WTC11 (cell line): ENCODE measurements around the gene GPR27.

ENCODE experiments used
- ATF1 ChIP-seq: sonication (generic); formaldehyde crosslinking; IDR thresholded peaks from 2 replicates; pipeline ENCODE4 v1.8.1; 2023; ENCODE audit warnings: mild to moderate bottlenecking, moderate library complexity, missing genetic modification reagents
- CTCF ChIP-seq: fragments of 200-600 bp; IDR thresholded peaks from 2 replicates; pipeline ENCODE4 v1.8.0; 2022; ENCODE audit warnings: antibody characterized with exemption
- ELF4 ChIP-seq: sonication (generic); formaldehyde crosslinking; IDR thresholded peaks from 2 replicates; pipeline ENCODE4 v1.8.1; 2022; ENCODE audit warnings: low read depth, mild to moderate bottlenecking, moderate library complexity, missing genetic modification reagents
- ESRRA ChIP-seq: sonication (generic); formaldehyde crosslinking; IDR thresholded peaks from 2 replicates; pipeline ENCODE4 v1.8.1; 2022; ENCODE audit warnings: mild to moderate bottlenecking, missing genetic modification reagents, borderline replicate concordance
- FOXJ3 ChIP-seq: sonication (generic); formaldehyde crosslinking; IDR thresholded peaks from 2 replicates; pipeline ENCODE4 v1.9.0; 2021; ENCODE audit warnings: missing genetic modification reagents, mild to moderate bottlenecking, borderline replicate concordance
- FOXK1 ChIP-seq: sonication (generic); formaldehyde crosslinking; IDR thresholded peaks from 2 replicates; pipeline ENCODE4 v1.8.0; 2022; ENCODE audit warnings: mild to moderate bottlenecking, moderate library complexity, missing genetic modification reagents
- JUN ChIP-seq: sonication (generic); formaldehyde crosslinking; IDR thresholded peaks from 2 replicates; pipeline ENCODE4 v1.8.0; 2023; ENCODE audit warnings: mild to moderate bottlenecking, missing genetic modification reagents
- MAX ChIP-seq: sonication (generic); formaldehyde crosslinking; IDR thresholded peaks from 2 replicates; pipeline ENCODE4 v1.8.0; 2022; ENCODE audit warnings: mild to moderate bottlenecking, missing genetic modification reagents
- MXD4 ChIP-seq: fragments of 250-450 bp; sonication (Bioruptor Pico); IDR thresholded peaks from 2 replicates; pipeline ENCODE4 v1.8.0; 2021; ENCODE audit warnings: mild to moderate bottlenecking, moderate library complexity, borderline replicate concordance
- PRDM15 ChIP-seq: sonication (generic); formaldehyde crosslinking; IDR thresholded peaks from 2 replicates; pipeline ENCODE4 v1.8.0; 2022; ENCODE audit warnings: missing genetic modification reagents
- TEAD4 ChIP-seq: sonication (generic); formaldehyde crosslinking; IDR thresholded peaks from 2 replicates; pipeline ENCODE4 v1.8.0; 2022; ENCODE audit warnings: mild to moderate bottlenecking, missing genetic modification reagents
- ZNF232 ChIP-seq: sonication (generic); formaldehyde crosslinking; IDR thresholded peaks from 2 replicates; pipeline ENCODE4 v1.8.0; 2022; ENCODE audit warnings: mild to moderate bottlenecking, missing genetic modification reagents
- ZNF416 ChIP-seq: fragments of 250-450 bp; sonication (Bioruptor Pico); IDR thresholded peaks from 2 replicates; pipeline ENCODE4 v1.9.0; 2021; ENCODE audit warnings: mild to moderate bottlenecking, inconsistent platforms

DNA sequence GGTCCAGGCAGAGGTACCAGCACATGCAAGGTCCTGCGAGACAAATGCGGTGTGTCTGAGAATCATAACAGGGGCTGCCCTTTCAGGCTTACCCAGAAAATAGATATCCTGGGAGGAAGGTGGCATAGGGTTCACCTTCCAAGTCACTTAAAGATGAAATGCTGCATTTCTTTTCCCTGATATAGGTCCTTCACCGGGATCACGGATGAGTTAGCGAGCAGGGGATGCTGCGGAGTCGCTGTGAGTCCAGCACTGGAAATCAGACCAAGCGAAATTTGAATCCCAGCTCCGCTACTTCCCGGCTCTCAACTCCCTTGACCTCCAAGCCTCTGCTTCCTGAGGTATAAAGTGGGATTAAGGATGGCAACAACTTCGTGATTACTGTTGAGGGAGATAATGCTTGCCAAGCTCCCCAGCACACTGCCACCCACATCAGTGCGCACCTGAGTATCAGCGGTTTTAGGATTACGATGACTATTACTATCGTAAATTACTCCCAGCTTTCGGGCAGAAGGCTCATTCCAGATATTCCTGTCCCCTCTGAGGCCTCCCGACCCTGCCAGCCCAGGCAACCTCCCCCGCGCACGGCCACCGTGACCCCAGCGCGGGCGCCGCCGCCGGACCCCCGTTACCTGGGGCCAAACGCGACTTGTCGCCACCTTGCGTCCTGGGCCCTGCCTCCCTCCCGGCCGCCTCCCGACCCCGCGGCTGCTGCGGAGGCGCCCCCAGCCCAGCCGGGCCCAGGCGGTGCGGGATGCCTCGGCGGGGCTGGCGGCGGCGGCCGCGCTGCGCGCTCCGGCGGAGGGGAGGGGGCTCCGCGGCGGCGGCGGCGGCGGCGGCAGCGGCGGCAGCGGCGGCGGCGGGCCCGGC lies 589 bp upstream of the GPR27 start:
- no peak for TF ChIP-seq CTCF
- TF ChIP-seq ZNF416 (CRISPR knock-in tag), result no peak
- no peak for TF ChIP-seq TEAD4
- TF ChIP-seq ZNF232 (CRISPR knock-in tag), result no peak
- no peak for TF ChIP-seq MXD4
- TF ChIP-seq JUN (CRISPR knock-in tag), result no peak
- no peak for TF ChIP-seq ELF4 (CRISPR knock-in tag)
- TF ChIP-seq ATF1 (CRISPR knock-in tag), result no peak
- TF ChIP-seq MAX (CRISPR knock-in tag), result no peak
- TF ChIP-seq FOXJ3 (CRISPR knock-in tag), result no peak
- no peak for TF ChIP-seq PRDM15
- TF ChIP-seq ESRRA (CRISPR knock-in tag), result no peak
- no peak for TF ChIP-seq FOXK1
